HG03064 (cell line): ENCODE data around the gene CPNE9.

ENCODE experiments used
- ATAC-seq: cut with Tn5 transposase; IDR thresholded peaks from one replicate; pipeline ENCODE4 v1.9.1; 2021; ENCODE audit warnings: low read depth; ENCODE audit not compliant: unreplicated experiment

CPNE9 gene

GRCh38 chr3:9715136-9715535, 11.5 kb downstream of the CPNE9 start:
- no peak for ATAC-seq

GRCh38 chr3:9715764-9716437, 12.3 kb downstream of the CPNE9 start:
- ATAC-seq: no peak

- ATAC-seq: no peak
These were observed 13.3 kb downstream of the CPNE9 start for GRCh38 chr3:9716801-9717555.

GRCh38 chr3:9717563-9717962, 13.9 kb downstream of the CPNE9 start:
- ATAC-seq: no peak

- no peak for ATAC-seq
These were observed 14.5 kb downstream of the CPNE9 start for GRCh38 chr3:9718118-9718517.

- no peak for ATAC-seq
These were observed 17.5 kb downstream of the CPNE9 start for GRCh38 chr3:9721015-9721699.

GRCh38 chr3:9721700-9722060, 18.0 kb downstream of the CPNE9 start:
- no peak for ATAC-seq

GRCh38 chr3:9725775-9726515, 22.3 kb downstream of the CPNE9 start:
- ATAC-seq: no peak

GRCh38 chr3:9727041-9727595, 23.5 kb downstream of the CPNE9 start:
- no peak for ATAC-seq

- no peak for ATAC-seq
These were observed 24.1 kb downstream of the CPNE9 start for GRCh38 chr3:9727743-9728142.

GRCh38 chr3:9729419-9729818, 25.8 kb downstream of the CPNE9 start:
- ATAC-seq: no peak

- ATAC-seq: peak; percentile 39
These were observed 27.1 kb downstream of the CPNE9 start for GRCh38 chr3:9730657-9731205.

- ATAC-seq: peak; percentile 94
These were observed 27.8 kb downstream of the CPNE9 start, which contains the start of gene BRPF1 for GRCh38 chr3:9731206-9732079. Gene BRPF1, plus strand, starts transcription at chr3:9731735. Its CDS starts 2,406 bp downstream, at chr3:9734141.

- no peak for ATAC-seq
These were observed 28.6 kb downstream of the CPNE9 start for GRCh38 chr3:9732080-9732739.

- no peak for ATAC-seq
These were observed 29.1 kb downstream of the CPNE9 start for GRCh38 chr3:9732740-9733115.

- ATAC-seq: no peak
These were observed 33.2 kb downstream of the CPNE9 start for GRCh38 chr3:9736831-9737230.

- ATAC-seq: no peak
These were observed 35.5 kb downstream of the CPNE9 start for GRCh38 chr3:9739181-9739580.

- ATAC-seq: no peak
These were observed 38.9 kb downstream of the CPNE9 start for GRCh38 chr3:9742560-9742959.

GRCh38 chr3:9743548-9743947, 39.9 kb downstream of the CPNE9 start:
- ATAC-seq: no peak
